HepG2 (cell line): ENCODE data around the gene IL9R. TPM values are rescaled to one million over a fixed set of nuclear protein-coding genes. Genes with fewer than 3 reads are reported as not detected.

Experiments used
- ATAC-seq: fragments of 200-7000 bp; cut with Tn5 transposase; 3 replicates; pipeline ENCODE4 v1.9.1; 2020; ENCODE audit warnings: mild to moderate bottlenecking, moderate library complexity
- BruUV-seq: library from RNA; stranded (reverse); fragments of 400-500 nt; replicated peaks from 2 replicates; lab custom pipeline; 2021; lab: Mats Ljungman, UMichigan
- CTCF ChIA-PET: fragments of 300-600 bp; formaldehyde crosslinking; extraction: SDS; loops from one replicate; lab custom pipeline; 2021; ENCODE audit warnings: low total read pairs, inconsistent platforms, low intra/inter-chr PET ratio; lab: Yijun Ruan, JAX
- POLR2A ChIA-PET: fragments of 350-600 bp; sonication (Branson Sonifier 250); formaldehyde crosslinking; loops from one replicate; lab custom pipeline; 2020; ENCODE audit warnings: antibody characterized with exemption, inconsistent platforms; lab: Yijun Ruan, JAX
- DNase-seq: peaks from one replicate; pipeline ENCODE4 v3.0.0-alpha.2; 2015; ENCODE audit warnings: low spot score
- FAIRE-seq: peaks from 3 replicates; lab custom pipeline; 2011; peaks lifted over from hg19 to GRCh38; lab: Jason Lieb, UNC
- H2AFZ ChIP-seq: one replicate; pipeline ENCODE4 v1.6.1; 2011; ENCODE audit warnings: low read length, inconsistent platforms
- H3K27ac ChIP-seq: fragments of 300-600 bp; 3 replicates; pipeline ENCODE4 v1.8.0; 2011; ENCODE audit warnings: mixed run types, mild to moderate bottlenecking, mixed read lengths, low read length, inconsistent platforms; ENCODE audit not compliant: insufficient read depth; ENCODE audit errors: extremely low read length
- H3K27me3 ChIP-seq, 2 experiments: fragments of 200-600 bp in 1 of 2; 2 replicates in 1 of 2; 3 replicates in 1 of 2; pipeline versions ENCODE4 v1.6.0 to v1.8.0; 2011; ENCODE audit warnings: low read length in 2 of 2, mild to moderate bottlenecking in 2 of 2, moderate library complexity in 2 of 2, inconsistent platforms in 1 of 2; ENCODE audit not compliant: insufficient read depth in 2 of 2, control insufficient read depth in 1 of 2
- H3K36me3 ChIP-seq, 2 experiments: fragments of 200-600 bp in 1 of 2; replicated peaks in 1 of 2; 2 replicates in 1 of 2; 3 replicates in 1 of 2; pipeline versions ENCODE4 v1.5.1 to v1.8.0; 2011; ENCODE audit warnings: low read length in 2 of 2, inconsistent platforms in 1 of 2; ENCODE audit not compliant: insufficient read depth in 2 of 2, control insufficient read depth in 1 of 2
- H3K4me1 ChIP-seq: 2 replicates; pipeline ENCODE4 v1.5.1; 2012; ENCODE audit warnings: low read length, inconsistent platforms; ENCODE audit not compliant: insufficient read depth
- H3K4me2 ChIP-seq: 2 replicates; pipeline ENCODE4 v1.6.0; 2011; ENCODE audit warnings: low read depth, low read length, inconsistent platforms
- H3K4me3 ChIP-seq, 3 experiments: fragments of 200-600 bp in 1 of 3; sonication (generic), shearing (Covaris generic) in 1 of 3; replicated peaks in 1 of 3; 2 replicates each; pipeline ENCODE4 v1.5.1; 2011 to 2016; ENCODE audit warnings: low read length in 3 of 3, inconsistent platforms in 2 of 3, low read depth in 2 of 3, mild to moderate bottlenecking in 2 of 3, control low read depth in 1 of 3, mixed read lengths in 1 of 3; ENCODE audit not compliant: insufficient read depth in 1 of 3
- H3K79me2 ChIP-seq: one replicate; pipeline ENCODE4 v1.6.1; 2011; ENCODE audit warnings: low read length, inconsistent platforms; ENCODE audit not compliant: insufficient read depth
- H3K9ac ChIP-seq: 2 replicates; pipeline ENCODE4 v1.6.0; 2011; ENCODE audit warnings: mild to moderate bottlenecking, low read depth, low read length, inconsistent platforms; ENCODE audit not compliant: insufficient read depth
- H3K9me3 ChIP-seq: 2 replicates; pipeline ENCODE4 v1.5.1; 2012; ENCODE audit warnings: mild to moderate bottlenecking, low read length
- H4K20me1 ChIP-seq: 2 replicates; pipeline ENCODE4 v1.6.0; 2011; ENCODE audit warnings: inconsistent platforms, mild to moderate bottlenecking, low read length, moderate library complexity; ENCODE audit not compliant: insufficient read depth
- AHR ChIP-seq: IDR thresholded peaks from 2 replicates; pipeline ENCODE4 v1.6.1; 2018; ENCODE audit warnings: missing genetic modification reagents, missing compliant biosample characterization
- DMTF1 ChIP-seq: sonication (generic); formaldehyde crosslinking; IDR thresholded peaks from 2 replicates; pipeline ENCODE4 v1.4.0; 2020; ENCODE audit warnings: mild to moderate bottlenecking, missing genetic modification reagents
- FOXO1 ChIP-seq: sonication (generic); formaldehyde crosslinking; IDR thresholded peaks from 2 replicates; pipeline ENCODE4 v1.4.0; 2020; ENCODE audit warnings: missing genetic modification reagents
- GFI1 ChIP-seq: sonication (generic); formaldehyde crosslinking; IDR thresholded peaks from 2 replicates; pipeline ENCODE4 v1.5.0; 2020; ENCODE audit warnings: missing genetic modification reagents, mild to moderate bottlenecking, borderline replicate concordance
- HMGA1 ChIP-seq: sonication (generic); formaldehyde crosslinking; conservative IDR thresholded peaks from 2 replicates; pipeline ENCODE4 v1.4.0; 2020; ENCODE audit warnings: missing genetic modification reagents
- JUN ChIP-seq: sonication (generic); formaldehyde crosslinking; IDR thresholded peaks from 2 replicates; pipeline ENCODE4 v1.4.0; 2020; ENCODE audit warnings: mild to moderate bottlenecking, missing genetic modification reagents
- KDM4B ChIP-seq: sonication (generic); formaldehyde crosslinking; IDR thresholded peaks from 2 replicates; pipeline ENCODE4 v1.4.0; 2020; ENCODE audit warnings: missing genetic modification reagents
- MATR3 ChIP-seq: sonication (generic); formaldehyde crosslinking; IDR thresholded peaks from 2 replicates; pipeline ENCODE4 v1.4.0; 2020; ENCODE audit warnings: missing genetic modification reagents
- PRDM10 ChIP-seq: sonication (generic); formaldehyde crosslinking; IDR thresholded peaks from 2 replicates; pipeline ENCODE4 v1.4.0; 2020; ENCODE audit warnings: low read depth, missing genetic modification reagents
- RORA ChIP-seq: sonication (generic); formaldehyde crosslinking; IDR thresholded peaks from 2 replicates; pipeline ENCODE4 v1.5.0; 2020; ENCODE audit warnings: mild to moderate bottlenecking, missing genetic modification reagents, moderate library complexity
- TP53 ChIP-seq: sonication (generic); formaldehyde crosslinking; conservative IDR thresholded peaks from 2 replicates; pipeline ENCODE4 v1.4.0; 2020; ENCODE audit warnings: missing genetic modification reagents
- U2AF2 ChIP-seq: fragments of 200-400 bp; formaldehyde crosslinking; IDR thresholded peaks from 2 replicates; pipeline ENCODE4 v1.6.1; 2017; ENCODE audit warnings: low read depth, mild to moderate bottlenecking, low read length
- ZKSCAN5 ChIP-seq: sonication (generic); formaldehyde crosslinking; IDR thresholded peaks from 2 replicates; pipeline ENCODE4 v1.5.1; 2020; ENCODE audit warnings: mild to moderate bottlenecking, missing genetic modification reagents
- ZNF251 ChIP-seq: sonication (generic); formaldehyde crosslinking; IDR thresholded peaks from 2 replicates; pipeline ENCODE4 v1.9.0; 2021; ENCODE audit warnings: mild to moderate bottlenecking, missing genetic modification reagents
- ZNF414 ChIP-seq: sonication (generic); formaldehyde crosslinking; IDR thresholded peaks from 2 replicates; pipeline ENCODE4 v1.5.0; 2020; ENCODE audit warnings: missing genetic modification reagents
- ZNF496 ChIP-seq: sonication (generic); formaldehyde crosslinking; IDR thresholded peaks from 2 replicates; pipeline ENCODE4 v1.8.1; 2023; ENCODE audit warnings: mild to moderate bottlenecking, moderate library complexity, missing genetic modification reagents; ENCODE audit not compliant: insufficient replicate concordance
- ZSCAN5A ChIP-seq: sonication (generic); formaldehyde crosslinking; IDR thresholded peaks from 2 replicates; pipeline ENCODE4 v1.8.0; 2022; ENCODE audit warnings: mild to moderate bottlenecking, missing genetic modification reagents, borderline replicate concordance
- WGBS: methylation state at CpG from one replicate; pipeline ENCODE4 v1.1.6; 2017; ENCODE audit warnings: low lambda C conversion rate; 5-methylcytosine and 5-hydroxymethylcytosine counted together
- in situ Hi-C: cut with HindIII; loops from 2 replicates; pipeline ENCODE4 v1.10.0; 2017; ENCODE audit warnings: low pct_unique_long_range_greater_than_20kb; ENCODE audit not compliant: extremely low pct_ligation_motif_present
- intact Hi-C: fragments of 100-400 bp; cut with micrococcal nuclease; formaldehyde crosslinking; loops from one replicate; pipeline ENCODE4 v1.10.0; 2022; ENCODE audit not compliant: unreplicated experiment
- polyA plus RNA-seq, 8 experiments: library from polyadenylated mRNA; depleted of rRNA in 3 of 8; stranded (reverse) in 7 of 8; unstranded in 1 of 8; fragments of >200 nt; fragmentation: Illumina TruSeq in 4 of 8; extraction: Trizol in 4 of 8; gene quantifications; 2 replicates each; pipeline versions ENCODE4 v1.2.1 to v1.2.3, GENCODE V29; 2011 to 2016; ENCODE audit warnings: low read depth in 4 of 8, missing spikeins in 1 of 8, mixed read lengths in 1 of 8; ENCODE audit not compliant: insufficient read depth in 1 of 8
- total RNA-seq, 5 experiments: library from RNA; depleted of rRNA; stranded (reverse); fragments of >200 nt; fragmentation: Illumina TruSeq; extraction: Trizol; gene quantifications; 2 replicates each; pipeline ENCODE4 v1.2.3, GENCODE V29; 2016; ENCODE audit warnings: low read depth in 1 of 5

Gene IL9R
- total and polyA plus RNA-seq, 2 of the 13 experiments (the other 11 are each of a cell fraction or from before 2014, with no cell fraction given): not detected

GRCh38 chrX:155951237-155951789 lies 46.2 kb upstream of the IL9R start (continued):
- no peak for TF ChIP-seq JUN
- TF ChIP-seq ZNF251 (CRISPR knock-in tag): no peak
- no peak for TF ChIP-seq ZSCAN5A
- no peak for TF ChIP-seq GFI1 (CRISPR knock-in tag)
- TF ChIP-seq MATR3: no peak
- no peak for TF ChIP-seq TP53
- no peak for TF ChIP-seq ZNF414 (CRISPR knock-in tag)

GRCh38 chrX:155953055-155953454 lies 44.4 kb upstream of the IL9R start:
- no peak for DNase-seq
- WGBS: 10% methylated on average over 3 of the region's 3 CpGs
- H3K9me3 ChIP-seq: peaks cover 84% of the 10 kb centered on the region
- H4K20me1 ChIP-seq: no peaks in the 10 kb centered on the region
- no peaks in the 10 kb centered on the region for H3K27me3 ChIP-seq
- H2AFZ ChIP-seq: no peak overlapping the region
- H3K9ac ChIP-seq: no peak overlapping the region
- BruUV-seq: no TSS peak
- in situ Hi-C loops: no loop called here
- no peaks in the 10 kb centered on the region for H3K4me1 ChIP-seq
- no peak for ATAC-seq
- H3K27ac ChIP-seq: no peak overlapping the region
- FAIRE-seq: no peak
- H3K79me2 ChIP-seq: no peaks in the 10 kb centered on the region
- intact Hi-C loops: no loop called here
- no peak overlapping the region for H3K4me2 ChIP-seq
- CTCF ChIA-PET: no interaction called here
- H3K36me3 ChIP-seq: no peaks in the 10 kb centered on the region
- H3K4me3 ChIP-seq: no peak overlapping the region
- POLR2A ChIA-PET: no interaction called here
- TF ChIP-seq KDM4B (CRISPR knock-in tag) (no peak), DMTF1 (CRISPR knock-in tag) (no peak), FOXO1 (CRISPR knock-in tag) (no peak), HMGA1 (CRISPR knock-in tag) (no peak), AHR (CRISPR knock-in tag) (no peak), U2AF2 (no peak), ZNF496 (CRISPR knock-in tag) (no peak), ZKSCAN5 (CRISPR knock-in tag) (no peak), RORA (CRISPR knock-in tag) (no peak), PRDM10 (CRISPR knock-in tag) (no peak)
